K562 (cell line): ENCODE results near the gene DYNC2H1. TPM values are rescaled to one million over a fixed set of nuclear protein-coding genes. Genes with fewer than 3 reads are reported as not detected.

Source experiments
- ARHGAP35 ChIP-seq: fragments of 450-650 bp; IDR thresholded peaks from 2 replicates; pipeline ENCODE4 v1.6.1; 2018; ENCODE audit not compliant: partially characterized antibody
- ATF4 ChIP-seq: fragments of 450-650 bp; formaldehyde crosslinking; IDR thresholded peaks from 2 replicates; pipeline ENCODE4 v1.4.0; 2022; ENCODE audit warnings: mild to moderate bottlenecking, moderate library complexity
- CCAR2 ChIP-seq: fragments of 200-400 bp; formaldehyde crosslinking; IDR thresholded peaks from 2 replicates; pipeline ENCODE4 v1.6.1; 2017; ENCODE audit warnings: mild to moderate bottlenecking, low read depth, low read length
- ETV1 ChIP-seq: fragments of 450-650 bp; conservative IDR thresholded peaks from 2 replicates; pipeline ENCODE4 v1.6.1; 2016; ENCODE audit warnings: missing genetic modification characterization, control low read depth, low read depth, missing compliant biosample characterization
- GATA2 ChIP-seq: sonication (generic); formaldehyde crosslinking; IDR thresholded peaks from 2 replicates; pipeline ENCODE4 v1.4.0; 2020; ENCODE audit warnings: mild to moderate bottlenecking, missing genetic modification reagents
- HDAC2 ChIP-seq: fragments of 450-650 bp; IDR thresholded peaks from 2 replicates; pipeline ENCODE4 v1.6.1; 2016; ENCODE audit warnings: mild to moderate bottlenecking
- NR3C1 ChIP-seq: sonication (generic); formaldehyde crosslinking; IDR thresholded peaks from 2 replicates; pipeline ENCODE4 v1.8.1; 2022; ENCODE audit warnings: missing genetic modification reagents
- PHF20 ChIP-seq: fragments of 450-650 bp; IDR thresholded peaks from 2 replicates; pipeline ENCODE4 v1.6.1; 2018; ENCODE audit not compliant: partially characterized antibody
- PML ChIP-seq: IDR thresholded peaks from 2 replicates; pipeline ENCODE4 v1.6.1; 2012; ENCODE audit warnings: low read length, inconsistent platforms
- POLR3G ChIP-seq: IDR thresholded peaks from 2 replicates; pipeline ENCODE4 v1.6.1; 2011; ENCODE audit not compliant: insufficient read length, insufficient replicate concordance; ENCODE audit errors: extremely low read depth
- SRSF1 ChIP-seq: fragments of 200-400 bp; formaldehyde crosslinking; IDR thresholded peaks from 2 replicates; pipeline ENCODE4 v1.6.1; 2017; ENCODE audit warnings: mild to moderate bottlenecking, low read depth, low read length, moderate library complexity
- TEAD1 ChIP-seq, 2 experiments: fragments of 450-650 bp in 1 of 2; sonication (generic) in 1 of 2; formaldehyde crosslinking; IDR thresholded peaks; 2 replicates each; pipeline versions ENCODE4 v1.4.0 to v1.8.0; 2020 to 2022; ENCODE audit warnings: mild to moderate bottlenecking in 2 of 2, missing genetic modification reagents in 1 of 2
- YY1 ChIP-seq, 3 experiments: IDR thresholded peaks; 2 replicates each; pipeline ENCODE4 v1.6.1; 2011; ENCODE audit warnings: low read length in 2 of 3, mild to moderate bottlenecking in 2 of 3, moderate library complexity in 2 of 3, borderline replicate concordance in 1 of 3, control low read depth in 1 of 3, low read depth in 1 of 3; ENCODE audit not compliant: insufficient read depth in 3 of 3, insufficient replicate concordance in 2 of 3, control insufficient read depth in 1 of 3, insufficient read length in 1 of 3; ENCODE audit errors: extremely low read depth in 1 of 3
- ZBTB7A ChIP-seq: IDR thresholded peaks from 2 replicates; pipeline ENCODE4 v1.6.1; 2011; ENCODE audit warnings: low read depth, mild to moderate bottlenecking, low read length, moderate library complexity, borderline replicate concordance; ENCODE audit not compliant: control insufficient read depth
- ZNF174 ChIP-seq: fragments of 250-450 bp; sonication (Bioruptor Pico); IDR thresholded peaks from 2 replicates; pipeline ENCODE4 v1.4.0; 2020; ENCODE audit warnings: mild to moderate bottlenecking
- ZNF24 ChIP-seq: fragments of 450-650 bp; IDR thresholded peaks from 2 replicates; pipeline ENCODE4 v1.6.1; 2016
- polyA plus RNA-seq, 8 experiments: library from polyadenylated mRNA; depleted of rRNA in 4 of 8; stranded (reverse) in 5 of 8; unstranded in 3 of 8; fragments of >200 nt; fragmentation: Nextera tagmentation in 2 of 8; fragmentation: Illumina TruSeq in 1 of 8; extraction: Ambion mirVana in 2 of 8; extraction: Trizol in 1 of 8; gene quantifications; 2 replicates each; pipeline versions ENCODE4 v1.2.1 to v1.2.3, GENCODE V29; 2011 to 2014; ENCODE audit warnings: inconsistent platforms in 1 of 8, missing spikeins in 1 of 8
- total RNA-seq, 7 experiments: library from RNA; depleted of rRNA in 6 of 7; stranded (reverse); fragments of >200 nt in 6 of 7; fragmentation: Illumina TruSeq in 2 of 7; extraction: Trizol in 2 of 7; gene quantifications; 2 replicates each; pipeline versions ENCODE4 v1.2.1 to v1.2.3, GENCODE V29; 2011 to 2021; ENCODE audit warnings: low replicate concordance in 1 of 7
- TF ChIP-seq, protein P1 (sequence below): conservative IDR thresholded peaks from 2 replicates; pipeline ENCODE4 v1.6.1; 2011; ENCODE audit warnings: low read depth, mild to moderate bottlenecking, low read length; ENCODE audit not compliant: control insufficient read depth
- TF ChIP-seq, protein P2 (sequence below): fragments of 250-450 bp; sonication (Bioruptor Pico); IDR thresholded peaks from 2 replicates; pipeline ENCODE4 v1.8.0; 2022; ENCODE audit warnings: inconsistent platforms
- TF ChIP-seq, protein P3 (sequence below): sonication (generic); formaldehyde crosslinking; IDR thresholded peaks from 2 replicates; pipeline ENCODE4 v1.4.0; 2020; ENCODE audit warnings: mild to moderate bottlenecking, missing genetic modification reagents

Gene DYNC2H1
- total and polyA plus RNA-seq, 9 of the 15 experiments (the other 6 are each of a cell fraction or from before 2014, with no cell fraction given), result 0.08 to 0.64 (median 0.20) TPM

- TF ChIP-seq ZNF24 (peak; percentile 24; the same call in 1 of the 2 replicates), ZNF174 (CRISPR knock-in tag) (no peak), TEAD1 (CRISPR knock-in tag; IDR thresholded peaks at IDR 0.05) (peak in 1 of 2 experiments; percentile 50; a peak in 1 of 4 replicates), PHF20 (peak; percentile 29), NR3C1 (CRISPR knock-in tag) (0 out of 2 replicates have a peak, but pooled peaks have one; percentile 44), POLR3G (no peak), ETV1 (tag) (peak; percentile 71), ARHGAP35 (no peak), ZBTB7A (peak; percentile 52), YY1 (IDR thresholded peaks at IDR 0.05; ENCODE audit: borderline replicate concordance in 1 of 3, control insufficient read depth in 1 of 3, extremely low read depth in 1 of 3, insufficient read depth in 3 of 3, insufficient read length in 1 of 3, insufficient replicate concordance in 2 of 3, low read depth in 1 of 3, low read length in 2 of 3) (peak in 2 of 3 experiments; percentile 17 to 66), GATA2 (CRISPR knock-in tag) (0 out of 2 replicates have a peak, but pooled peaks have one; percentile 5), HDAC2 (no peak), ATF4 (peak; percentile 95), PML (peak; percentile 87; the same call in 1 of the 2 replicates), SRSF1 (0 out of 2 replicates have a peak, but pooled peaks have one; percentile 64), CCAR2 (no peak)
- TF ChIP-seq, protein P1, sequence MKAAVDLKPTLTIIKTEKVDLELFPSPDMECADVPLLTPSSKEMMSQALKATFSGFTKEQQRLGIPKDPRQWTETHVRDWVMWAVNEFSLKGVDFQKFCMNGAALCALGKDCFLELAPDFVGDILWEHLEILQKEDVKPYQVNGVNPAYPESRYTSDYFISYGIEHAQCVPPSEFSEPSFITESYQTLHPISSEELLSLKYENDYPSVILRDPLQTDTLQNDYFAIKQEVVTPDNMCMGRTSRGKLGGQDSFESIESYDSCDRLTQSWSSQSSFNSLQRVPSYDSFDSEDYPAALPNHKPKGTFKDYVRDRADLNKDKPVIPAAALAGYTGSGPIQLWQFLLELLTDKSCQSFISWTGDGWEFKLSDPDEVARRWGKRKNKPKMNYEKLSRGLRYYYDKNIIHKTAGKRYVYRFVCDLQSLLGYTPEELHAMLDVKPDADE, result 0 out of 2 replicates have a peak, but pooled peaks have one; percentile 36
- TF ChIP-seq, protein P2, sequence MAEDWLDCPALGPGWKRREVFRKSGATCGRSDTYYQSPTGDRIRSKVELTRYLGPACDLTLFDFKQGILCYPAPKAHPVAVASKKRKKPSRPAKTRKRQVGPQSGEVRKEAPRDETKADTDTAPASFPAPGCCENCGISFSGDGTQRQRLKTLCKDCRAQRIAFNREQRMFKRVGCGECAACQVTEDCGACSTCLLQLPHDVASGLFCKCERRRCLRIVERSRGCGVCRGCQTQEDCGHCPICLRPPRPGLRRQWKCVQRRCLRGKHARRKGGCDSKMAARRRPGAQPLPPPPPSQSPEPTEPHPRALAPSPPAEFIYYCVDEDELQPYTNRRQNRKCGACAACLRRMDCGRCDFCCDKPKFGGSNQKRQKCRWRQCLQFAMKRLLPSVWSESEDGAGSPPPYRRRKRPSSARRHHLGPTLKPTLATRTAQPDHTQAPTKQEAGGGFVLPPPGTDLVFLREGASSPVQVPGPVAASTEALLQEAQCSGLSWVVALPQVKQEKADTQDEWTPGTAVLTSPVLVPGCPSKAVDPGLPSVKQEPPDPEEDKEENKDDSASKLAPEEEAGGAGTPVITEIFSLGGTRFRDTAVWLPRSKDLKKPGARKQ (CRISPR knock-in tag), result no peak
- TF ChIP-seq, protein P3, sequence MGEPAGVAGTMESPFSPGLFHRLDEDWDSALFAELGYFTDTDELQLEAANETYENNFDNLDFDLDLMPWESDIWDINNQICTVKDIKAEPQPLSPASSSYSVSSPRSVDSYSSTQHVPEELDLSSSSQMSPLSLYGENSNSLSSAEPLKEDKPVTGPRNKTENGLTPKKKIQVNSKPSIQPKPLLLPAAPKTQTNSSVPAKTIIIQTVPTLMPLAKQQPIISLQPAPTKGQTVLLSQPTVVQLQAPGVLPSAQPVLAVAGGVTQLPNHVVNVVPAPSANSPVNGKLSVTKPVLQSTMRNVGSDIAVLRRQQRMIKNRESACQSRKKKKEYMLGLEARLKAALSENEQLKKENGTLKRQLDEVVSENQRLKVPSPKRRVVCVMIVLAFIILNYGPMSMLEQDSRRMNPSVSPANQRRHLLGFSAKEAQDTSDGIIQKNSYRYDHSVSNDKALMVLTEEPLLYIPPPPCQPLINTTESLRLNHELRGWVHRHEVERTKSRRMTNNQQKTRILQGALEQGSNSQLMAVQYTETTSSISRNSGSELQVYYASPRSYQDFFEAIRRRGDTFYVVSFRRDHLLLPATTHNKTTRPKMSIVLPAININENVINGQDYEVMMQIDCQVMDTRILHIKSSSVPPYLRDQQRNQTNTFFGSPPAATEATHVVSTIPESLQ (CRISPR knock-in tag), result no peak
Observed at GRCh38 chr11:103091801-103092524, 17.3 kb upstream of the DYNC2H1 start, which contains the start of gene DCUN1D5 (continued).
